D721Med (cell line): ENCODE measurements around the gene TNFAIP8L2.
"Not testable (repeated sequence)": the region's sequence is repeated elsewhere in the genome, so short reads cannot be mapped to it uniquely, and the experiment has no call there.

Experiments
- DNase-seq: peaks from one replicate; pipeline ENCODE4 v3.0.0; 2011; ENCODE audit warnings: low spot score; ENCODE audit not compliant: insufficient read length
- FAIRE-seq: peaks from 2 replicates; lab custom pipeline; 2011; peaks lifted over from hg19 to GRCh38; lab: Jason Lieb, UNC
- TF ChIP-seq, protein P1 (sequence below): IDR thresholded peaks from 2 replicates; pipeline ENCODE4 v1.5.1; 2012; ENCODE audit warnings: mild to moderate bottlenecking, control low read depth; ENCODE audit not compliant: insufficient read depth; ENCODE audit errors: missing control alignments

TNFAIP8L2 gene

DNA sequence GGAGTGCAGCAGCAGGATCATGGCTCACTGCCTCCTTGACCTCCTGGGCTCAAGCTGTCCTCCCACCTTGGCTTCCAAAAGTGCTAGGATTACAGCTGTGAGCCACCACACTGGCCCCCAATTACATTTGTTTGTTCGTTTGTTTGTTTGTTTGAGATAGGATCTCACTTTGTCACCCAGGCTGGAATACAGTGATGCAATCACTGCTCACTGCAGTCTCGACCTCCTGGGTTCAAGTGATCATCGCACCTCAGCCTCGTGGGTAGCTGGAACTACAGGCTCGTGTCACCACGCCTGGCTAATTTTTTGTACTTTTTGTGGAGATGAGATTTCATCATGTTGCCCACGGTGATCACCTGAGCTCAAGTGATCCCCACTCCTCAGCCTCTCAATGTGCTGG is 35.6 kb downstream of the TNFAIP8L2 start:
- no peak for FAIRE-seq
- no peak for DNase-seq
- TF ChIP-seq, protein P1, sequence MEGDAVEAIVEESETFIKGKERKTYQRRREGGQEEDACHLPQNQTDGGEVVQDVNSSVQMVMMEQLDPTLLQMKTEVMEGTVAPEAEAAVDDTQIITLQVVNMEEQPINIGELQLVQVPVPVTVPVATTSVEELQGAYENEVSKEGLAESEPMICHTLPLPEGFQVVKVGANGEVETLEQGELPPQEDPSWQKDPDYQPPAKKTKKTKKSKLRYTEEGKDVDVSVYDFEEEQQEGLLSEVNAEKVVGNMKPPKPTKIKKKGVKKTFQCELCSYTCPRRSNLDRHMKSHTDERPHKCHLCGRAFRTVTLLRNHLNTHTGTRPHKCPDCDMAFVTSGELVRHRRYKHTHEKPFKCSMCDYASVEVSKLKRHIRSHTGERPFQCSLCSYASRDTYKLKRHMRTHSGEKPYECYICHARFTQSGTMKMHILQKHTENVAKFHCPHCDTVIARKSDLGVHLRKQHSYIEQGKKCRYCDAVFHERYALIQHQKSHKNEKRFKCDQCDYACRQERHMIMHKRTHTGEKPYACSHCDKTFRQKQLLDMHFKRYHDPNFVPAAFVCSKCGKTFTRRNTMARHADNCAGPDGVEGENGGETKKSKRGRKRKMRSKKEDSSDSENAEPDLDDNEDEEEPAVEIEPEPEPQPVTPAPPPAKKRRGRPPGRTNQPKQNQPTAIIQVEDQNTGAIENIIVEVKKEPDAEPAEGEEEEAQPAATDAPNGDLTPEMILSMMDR: no peak

- TF ChIP-seq, protein P1: no peak
- DNase-seq (no peak), FAIRE-seq (no peak)
Observed at GRCh38 chr1:151193304-151193703, 36.9 kb downstream of the TNFAIP8L2 start.

GRCh38 chr1:151193856-151194255 is 37.4 kb downstream of the TNFAIP8L2 start:
- DNase-seq (no peak), FAIRE-seq (no peak)
- TF ChIP-seq, protein P1: no peak

DNA sequence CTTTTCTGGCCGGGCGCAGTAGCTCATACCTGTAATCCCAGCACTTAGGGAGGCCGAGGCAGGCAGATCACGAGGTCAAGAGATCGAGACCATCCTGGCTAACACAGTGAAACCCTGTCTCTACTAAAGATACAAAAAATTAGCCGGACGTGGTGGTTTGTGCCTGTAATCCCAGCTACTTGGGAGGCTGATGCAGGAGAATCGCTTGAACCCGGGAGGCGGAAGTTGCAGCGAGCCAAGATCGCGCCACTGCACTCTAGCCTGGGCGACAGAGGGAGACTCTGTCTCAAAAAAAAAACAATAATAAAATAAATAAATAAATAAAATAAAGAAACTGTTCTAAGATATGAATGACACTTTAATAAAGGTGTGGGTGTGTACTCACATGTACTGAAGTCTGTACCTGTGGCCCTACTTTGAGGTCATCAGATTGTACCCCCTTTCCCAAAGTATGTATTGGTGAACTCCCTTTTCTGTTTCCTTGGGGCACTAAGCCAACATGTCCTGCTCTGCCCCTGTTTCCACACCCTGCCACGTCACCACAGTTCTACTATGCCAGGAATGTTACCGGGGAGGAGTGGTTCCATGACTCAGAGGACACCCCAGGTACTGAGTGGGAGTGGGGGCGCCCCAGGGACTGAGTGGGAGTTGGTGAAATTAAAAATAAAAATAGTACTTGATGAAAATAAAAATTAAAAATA is 38.6 kb downstream of the TNFAIP8L2 start:
- not testable (repeated sequence) for DNase-seq, FAIRE-seq

DNA sequence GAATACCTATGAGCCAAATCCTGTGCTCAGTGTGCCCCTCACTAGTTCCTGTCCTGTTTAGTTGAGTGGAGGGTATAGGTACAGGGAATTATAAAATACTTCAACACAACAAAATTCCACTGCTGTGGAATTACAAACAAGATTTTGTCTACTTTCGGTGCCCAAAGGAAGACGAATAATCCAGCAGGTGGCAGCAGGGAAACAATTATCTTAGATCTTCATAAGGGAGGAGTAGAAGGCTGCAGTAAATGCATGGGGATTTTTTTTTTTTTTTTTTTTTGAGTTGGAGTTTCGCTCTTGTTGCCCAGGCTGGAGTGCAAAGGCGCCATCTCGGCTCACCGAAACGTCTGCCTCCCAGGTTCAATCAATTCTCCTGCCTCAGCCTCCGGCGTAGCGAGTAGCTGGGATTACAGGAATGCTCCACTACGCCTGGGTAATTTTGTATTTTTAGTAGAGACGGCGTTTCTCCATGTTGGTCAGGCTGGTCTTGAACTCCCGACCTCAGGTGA is 39.9 kb downstream of the TNFAIP8L2 start:
- DNase-seq (no peak), FAIRE-seq (no peak)
- TF ChIP-seq, protein P1: peak; percentile 84

DNA sequence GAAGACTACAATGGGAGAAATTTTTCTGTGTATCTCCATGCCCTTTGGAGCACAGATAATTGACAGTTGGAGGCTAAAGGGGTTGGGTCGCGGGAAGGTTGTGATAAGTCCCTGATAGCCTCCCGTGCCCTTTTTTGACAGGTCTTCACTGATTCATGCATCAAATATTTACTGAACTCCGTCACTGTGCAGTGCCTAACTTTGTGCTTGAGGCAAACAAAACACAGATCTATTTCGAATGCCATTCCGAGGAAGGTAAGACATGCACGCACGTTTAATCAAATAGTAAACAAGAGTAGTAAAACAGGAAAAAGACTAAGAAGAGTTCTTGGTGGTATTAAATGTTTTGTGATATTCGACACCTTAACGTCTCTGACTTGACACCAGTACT is 41.4 kb downstream of the TNFAIP8L2 start:
- FAIRE-seq (no peak), DNase-seq (no peak)
- TF ChIP-seq, protein P1: no peak

DNA sequence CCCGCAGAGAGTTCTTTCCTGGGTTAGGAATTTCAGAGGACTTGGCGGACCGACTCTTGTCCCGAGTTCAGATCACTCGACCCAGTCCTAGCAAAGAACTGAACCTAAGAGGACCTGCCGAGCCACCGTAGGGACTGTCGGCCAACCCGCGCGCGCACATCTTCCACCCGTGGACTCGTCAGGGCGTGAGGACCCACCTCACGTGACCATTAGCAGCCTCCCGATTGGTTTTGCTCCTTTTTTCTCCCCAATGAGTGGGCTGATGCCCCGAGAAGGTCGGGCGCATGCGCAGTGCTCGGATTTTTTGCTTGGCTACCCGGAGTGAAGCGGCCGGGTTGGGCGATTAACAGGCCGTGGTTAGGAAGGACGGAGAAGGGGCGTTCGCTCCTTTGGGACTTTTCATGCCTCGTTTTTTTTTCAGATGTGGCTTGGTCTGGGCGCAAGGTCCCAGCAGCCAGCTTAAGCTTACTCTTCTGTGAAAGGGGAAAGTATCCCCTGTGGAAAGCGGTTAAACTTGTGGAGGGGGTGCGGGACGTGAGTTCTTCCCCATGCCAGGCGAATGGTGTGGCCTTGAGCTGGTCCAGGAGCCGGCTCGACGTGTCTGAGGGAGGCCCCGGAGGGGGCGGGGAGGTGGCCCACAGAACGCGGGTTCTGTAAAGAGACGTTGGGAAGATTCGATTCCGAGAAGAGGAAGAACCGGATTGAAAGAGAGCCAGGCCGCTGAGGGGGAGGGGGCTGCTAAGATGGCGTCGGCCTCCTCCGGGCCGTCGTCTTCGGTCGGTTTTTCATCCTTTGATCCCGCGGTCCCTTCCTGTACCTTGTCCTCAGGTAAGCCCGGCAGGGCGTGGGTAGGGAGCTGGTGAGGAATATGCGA is 42.0 kb downstream of the TNFAIP8L2 start, which contains the start of gene PIP5K1A:
Gene PIP5K1A (plus strand): TSS at position 299 of the 874 bp plus-strand sequence. CDS start 445 bp downstream, at position 744.
- TF ChIP-seq, protein P1: no peak
- DNase-seq (peak; percentile 99), FAIRE-seq (no peak)
